Activated T-helper 17 cell treated with anti-CD3 and anti-CD28 coated beads, Interleukin-2, amount 50 U/mL, for 72 hours (primary cell): ENCODE data around the gene SUCLG2. TPM values are rescaled to one million over a fixed set of nuclear protein-coding genes. Genes with fewer than 3 reads are reported as not detected.

ENCODE experiments used
- ATAC-seq: fragments of 150-1000 bp; cut with Tn5 transposase; replicated peaks from 2 replicates; pipeline ENCODE4 v1.10.0; 2021; ENCODE audit warnings: mild to moderate bottlenecking, moderate library complexity
- H3K27ac Mint-ChIP-seq: one replicate; pipeline ENCODE4 v1.8.0; 2022; ENCODE audit warnings: mixed read lengths
- H3K27me3 Mint-ChIP-seq: one replicate; pipeline ENCODE4 v1.8.0; 2022; ENCODE audit warnings: mixed read lengths
- H3K36me3 Mint-ChIP-seq: one replicate; pipeline ENCODE4 v1.8.0; 2022; ENCODE audit warnings: low read depth, mild to moderate bottlenecking, mixed read lengths
- H3K4me1 Mint-ChIP-seq: one replicate; pipeline ENCODE4 v1.8.0; 2022; ENCODE audit warnings: mixed read lengths
- H3K4me3 Mint-ChIP-seq: one replicate; pipeline ENCODE4 v1.8.0; 2022; ENCODE audit warnings: mild to moderate bottlenecking, mixed read lengths
- H3K9me3 Mint-ChIP-seq: one replicate; pipeline ENCODE4 v1.8.0; 2022; ENCODE audit warnings: mixed read lengths
- total RNA-seq, 2 donors: library from RNA; stranded (reverse); gene quantifications; one replicate each; pipeline ENCODE4 v1.2.3, GENCODE V29; 2022

Gene SUCLG2
- total RNA-seq, 2 donors from 2014 or later = 34.3 to 42.5 TPM

- peaks cover 6% of the 10 kb centered on the region for H3K4me1 Mint-ChIP-seq
- no peaks in the 10 kb centered on the region for H3K9me3 Mint-ChIP-seq
- H3K27ac Mint-ChIP-seq = no peak overlapping the region
- peaks cover 55% of the 10 kb centered on the region for H3K36me3 Mint-ChIP-seq
- H3K27me3 Mint-ChIP-seq = no peaks in the 10 kb centered on the region
- H3K4me3 Mint-ChIP-seq = no peak overlapping the region
- no peak for ATAC-seq
Measured at GRCh38 chr3:67472674-67473201, 181.7 kb downstream of the SUCLG2 start.

GRCh38 chr3:67470207-67470606 lies 184.2 kb downstream of the SUCLG2 start:
- no peak for ATAC-seq
- peaks cover 53% of the 10 kb centered on the region for H3K36me3 Mint-ChIP-seq

GRCh38 chr3:67468511-67468910 lies 185.9 kb downstream of the SUCLG2 start:
- ATAC-seq = no peak
- H3K27me3 Mint-ChIP-seq = no peaks in the 10 kb centered on the region
- H3K27ac Mint-ChIP-seq = peak overlapping the region; percentile 7
- H3K9me3 Mint-ChIP-seq = no peaks in the 10 kb centered on the region
- peaks cover 14% of the 10 kb centered on the region for H3K4me1 Mint-ChIP-seq
- no peak overlapping the region for H3K4me3 Mint-ChIP-seq
- H3K36me3 Mint-ChIP-seq = peaks cover 41% of the 10 kb centered on the region

More at GRCh38 chr3:67470207-67470606, 184.2 kb downstream of the SUCLG2 start:
- H3K27me3 Mint-ChIP-seq = no peaks in the 10 kb centered on the region
- no peak overlapping the region for H3K27ac Mint-ChIP-seq
- H3K9me3 Mint-ChIP-seq = no peaks in the 10 kb centered on the region
- no peak overlapping the region for H3K4me3 Mint-ChIP-seq
- H3K4me1 Mint-ChIP-seq = peaks cover 12% of the 10 kb centered on the region

- H3K9me3 Mint-ChIP-seq = no peaks in the 10 kb centered on the region
- H3K27me3 Mint-ChIP-seq = no peaks in the 10 kb centered on the region
- H3K4me1 Mint-ChIP-seq = peaks cover 13% of the 10 kb centered on the region
- H3K4me3 Mint-ChIP-seq = no peak overlapping the region
- no peak overlapping the region for H3K27ac Mint-ChIP-seq
- no peak for ATAC-seq
- peaks cover 25% of the 10 kb centered on the region for H3K36me3 Mint-ChIP-seq
Measured at GRCh38 chr3:67463656-67464055, 190.8 kb downstream of the SUCLG2 start.

GRCh38 chr3:67462187-67462586 lies 192.2 kb downstream of the SUCLG2 start:
- H3K9me3 Mint-ChIP-seq = no peaks in the 10 kb centered on the region
- no peak overlapping the region for H3K4me3 Mint-ChIP-seq
- no peak for ATAC-seq

GRCh38 chr3:67461667-67462142 lies 192.7 kb downstream of the SUCLG2 start:
- peaks cover 12% of the 10 kb centered on the region for H3K4me1 Mint-ChIP-seq
- H3K9me3 Mint-ChIP-seq = no peaks in the 10 kb centered on the region
- no peak overlapping the region for H3K4me3 Mint-ChIP-seq
- H3K27ac Mint-ChIP-seq = peak overlapping the region; percentile 53
- peak; percentile 44 for ATAC-seq
- no peaks in the 10 kb centered on the region for H3K27me3 Mint-ChIP-seq
- peaks cover 14% of the 10 kb centered on the region for H3K36me3 Mint-ChIP-seq

More at GRCh38 chr3:67462187-67462586, 192.2 kb downstream of the SUCLG2 start:
- H3K4me1 Mint-ChIP-seq = peaks cover 12% of the 10 kb centered on the region
- peaks cover 14% of the 10 kb centered on the region for H3K36me3 Mint-ChIP-seq
- H3K27ac Mint-ChIP-seq = peak overlapping the region; percentile 15
- H3K27me3 Mint-ChIP-seq = no peaks in the 10 kb centered on the region

GRCh38 chr3:67460841-67461510 lies 193.4 kb downstream of the SUCLG2 start:
- no peaks in the 10 kb centered on the region for H3K27me3 Mint-ChIP-seq
- peaks cover 12% of the 10 kb centered on the region for H3K4me1 Mint-ChIP-seq
- peaks cover 19% of the 10 kb centered on the region for H3K36me3 Mint-ChIP-seq
- H3K4me3 Mint-ChIP-seq = no peak overlapping the region
- peak overlapping the region; percentile 53 for H3K27ac Mint-ChIP-seq
- no peaks in the 10 kb centered on the region for H3K9me3 Mint-ChIP-seq
- no peak for ATAC-seq

GRCh38 chr3:67459796-67460195 lies 194.6 kb downstream of the SUCLG2 start:
- H3K36me3 Mint-ChIP-seq = peaks cover 24% of the 10 kb centered on the region
- no peaks in the 10 kb centered on the region for H3K9me3 Mint-ChIP-seq
- H3K27me3 Mint-ChIP-seq = no peaks in the 10 kb centered on the region
- H3K27ac Mint-ChIP-seq = no peak overlapping the region
- H3K4me1 Mint-ChIP-seq = peaks cover 4% of the 10 kb centered on the region
- H3K4me3 Mint-ChIP-seq = no peak overlapping the region
- no peak for ATAC-seq

GRCh38 chr3:67458896-67459530 lies 195.4 kb downstream of the SUCLG2 start:
- H3K27ac Mint-ChIP-seq = no peak overlapping the region
- no peak for ATAC-seq
- no peaks in the 10 kb centered on the region for H3K27me3 Mint-ChIP-seq
- peaks cover 4% of the 10 kb centered on the region for H3K4me1 Mint-ChIP-seq
- H3K36me3 Mint-ChIP-seq = peaks cover 24% of the 10 kb centered on the region
- no peaks in the 10 kb centered on the region for H3K9me3 Mint-ChIP-seq
- H3K4me3 Mint-ChIP-seq = no peak overlapping the region

GRCh38 chr3:67458408-67458807 lies 196.0 kb downstream of the SUCLG2 start:
- H3K9me3 Mint-ChIP-seq = no peaks in the 10 kb centered on the region
- H3K27me3 Mint-ChIP-seq = no peaks in the 10 kb centered on the region
- peaks cover 4% of the 10 kb centered on the region for H3K4me1 Mint-ChIP-seq
- ATAC-seq = no peak
- no peak overlapping the region for H3K4me3 Mint-ChIP-seq
- H3K27ac Mint-ChIP-seq = no peak overlapping the region
- peaks cover 24% of the 10 kb centered on the region for H3K36me3 Mint-ChIP-seq

GRCh38 chr3:67453628-67454027 lies 200.8 kb downstream of the SUCLG2 start:
- no peak overlapping the region for H3K4me3 Mint-ChIP-seq
- H3K4me1 Mint-ChIP-seq = no peaks in the 10 kb centered on the region
- H3K27ac Mint-ChIP-seq = no peak overlapping the region
- no peaks in the 10 kb centered on the region for H3K9me3 Mint-ChIP-seq
- no peak for ATAC-seq
- no peaks in the 10 kb centered on the region for H3K27me3 Mint-ChIP-seq
- H3K36me3 Mint-ChIP-seq = peaks cover 14% of the 10 kb centered on the region

GRCh38 chr3:67450153-67450552 lies 204.3 kb downstream of the SUCLG2 start:
- H3K9me3 Mint-ChIP-seq = no peaks in the 10 kb centered on the region
- no peaks in the 10 kb centered on the region for H3K4me1 Mint-ChIP-seq
- peaks cover 1% of the 10 kb centered on the region for H3K36me3 Mint-ChIP-seq
- H3K4me3 Mint-ChIP-seq = no peak overlapping the region
- no peak overlapping the region for H3K27ac Mint-ChIP-seq
- H3K27me3 Mint-ChIP-seq = no peaks in the 10 kb centered on the region
- ATAC-seq = no peak

- Mint-ChIP-seq H3K27me3 (no peaks in the 10 kb centered on the region), H3K4me3 (no peak overlapping the region), H3K9me3 (no peaks in the 10 kb centered on the region), H3K4me1 (no peaks in the 10 kb centered on the region), H3K36me3 (peaks cover 7% of the 10 kb centered on the region), H3K27ac (no peak overlapping the region)
- no peak for ATAC-seq
Measured at GRCh38 chr3:67447393-67447792, 207.0 kb downstream of the SUCLG2 start.

- H3K27ac Mint-ChIP-seq = peak overlapping the region; percentile 78
- ATAC-seq = peak; percentile 93
- H3K36me3 Mint-ChIP-seq = peaks cover 31% of the 10 kb centered on the region
- no peaks in the 10 kb centered on the region for H3K27me3 Mint-ChIP-seq
- H3K4me3 Mint-ChIP-seq = peak overlapping the region; percentile 19
- H3K4me1 Mint-ChIP-seq = peaks cover 15% of the 10 kb centered on the region
- peaks cover 5% of the 10 kb centered on the region for H3K9me3 Mint-ChIP-seq
Measured at GRCh38 chr3:67437789-67438188, 216.6 kb downstream of the SUCLG2 start.

GRCh38 chr3:67437090-67437489 lies 217.3 kb downstream of the SUCLG2 start:
- Mint-ChIP-seq H3K36me3 (peaks cover 34% of the 10 kb centered on the region), H3K4me3 (no peak overlapping the region), H3K27ac (no peak overlapping the region)

More at GRCh38 chr3:67437090-67437489, 217.3 kb downstream of the SUCLG2 start:
- Mint-ChIP-seq H3K27me3 (no peaks in the 10 kb centered on the region), H3K4me1 (peaks cover 15% of the 10 kb centered on the region), H3K9me3 (peaks cover 9% of the 10 kb centered on the region)
- no peak for ATAC-seq
